GM12878 (cell line): Measurements from ENCODE around the gene DZANK1.
A peak's percentile ranks its signal among the peaks of the same experiment; 100 is the strongest.

Experiments used
- EP300 ChIP-seq, 2 experiments: fragments of 150-350 bp in 1 of 2; IDR thresholded peaks; 2 replicates each; pipeline ENCODE4 v1.6.1; 2011 to 2012; ENCODE audit warnings: low read depth in 2 of 2, low read length in 2 of 2, borderline replicate concordance in 1 of 2, improper control_type of control experiment in 1 of 2, inconsistent platforms in 1 of 2; ENCODE audit not compliant: control insufficient read depth in 1 of 2
- ETV6 ChIP-seq, 2 experiments: fragments of 450-650 bp in 1 of 2; IDR thresholded peaks in 1 of 2; conservative IDR thresholded peaks in 1 of 2; 2 replicates each; pipeline ENCODE4 v1.6.1; 2014; ENCODE audit warnings: antibody characterized with exemption in 1 of 2, borderline replicate concordance in 1 of 2, low read depth in 1 of 2, mild to moderate bottlenecking in 1 of 2, moderate library complexity in 1 of 2
- FOXM1 ChIP-seq: IDR thresholded peaks from 2 replicates; pipeline ENCODE4 v1.6.1; 2012; ENCODE audit warnings: low read depth, mild to moderate bottlenecking, inconsistent platforms, low read length, moderate library complexity
- POLR2A ChIP-seq: IDR thresholded peaks from 2 replicates; pipeline ENCODE4 v1.6.1; 2011; ENCODE audit warnings: low read depth, mild to moderate bottlenecking, low read length
- SP1 ChIP-seq: IDR thresholded peaks from one replicate; pipeline ENCODE4 v1.6.1; 2011; ENCODE audit warnings: low read depth, low read length
- TAF1 ChIP-seq: IDR thresholded peaks from 2 replicates; pipeline ENCODE4 v1.6.1; 2011; ENCODE audit warnings: mild to moderate bottlenecking, low read depth, low read length, borderline replicate concordance
- TF ChIP-seq, protein P1 (sequence below), 3 experiments: IDR thresholded peaks in 2 of 3; conservative IDR thresholded peaks in 1 of 3; 2 replicates each; pipeline ENCODE4 v1.5.1; 2011; ENCODE audit warnings: low read depth in 3 of 3, low read length in 3 of 3, mild to moderate bottlenecking in 3 of 3, control low read depth in 2 of 3, moderate library complexity in 2 of 3, inconsistent platforms in 1 of 3, mixed read lengths in 1 of 3; ENCODE audit not compliant: control insufficient read depth in 2 of 3, insufficient read depth in 1 of 3; ENCODE audit errors: extremely low read depth in 1 of 3

DNA sequence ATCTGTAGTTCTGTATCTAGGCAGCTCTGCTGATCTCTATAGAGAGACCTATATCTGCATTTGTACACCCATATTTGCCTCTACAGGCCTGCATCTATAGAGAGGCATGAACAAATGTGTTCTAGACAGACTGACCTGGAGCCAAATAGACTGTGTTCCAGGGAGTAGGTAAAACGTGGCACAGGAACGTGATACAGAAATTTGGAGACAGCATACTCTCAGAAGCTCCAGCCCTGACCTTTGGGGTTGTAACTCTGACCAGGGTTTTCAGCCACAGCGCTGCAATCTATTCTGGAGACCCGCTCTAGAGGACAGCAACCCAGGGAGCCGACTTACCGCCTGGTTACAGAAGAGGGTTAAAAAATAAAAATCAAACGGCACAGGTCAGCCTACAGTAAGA is 29.2 kb upstream of the DZANK1 start:
- TF ChIP-seq SP1 (peak; percentile 44), ETV6 (conservative IDR thresholded peaks at IDR 0.05 in 1 of 2, IDR thresholded peaks at IDR 0.05 in 1 of 2; ENCODE audit: borderline replicate concordance in 1 of 2, low read depth in 1 of 2) (no peak), POLR2A (no peak), TAF1 (no peak), EP300 (IDR thresholded peaks at IDR 0.05; ENCODE audit: borderline replicate concordance in 1 of 2, control insufficient read depth in 1 of 2, low read depth in 2 of 2, low read length in 2 of 2) (no peak), FOXM1 (no peak)
- TF ChIP-seq, protein P1, sequence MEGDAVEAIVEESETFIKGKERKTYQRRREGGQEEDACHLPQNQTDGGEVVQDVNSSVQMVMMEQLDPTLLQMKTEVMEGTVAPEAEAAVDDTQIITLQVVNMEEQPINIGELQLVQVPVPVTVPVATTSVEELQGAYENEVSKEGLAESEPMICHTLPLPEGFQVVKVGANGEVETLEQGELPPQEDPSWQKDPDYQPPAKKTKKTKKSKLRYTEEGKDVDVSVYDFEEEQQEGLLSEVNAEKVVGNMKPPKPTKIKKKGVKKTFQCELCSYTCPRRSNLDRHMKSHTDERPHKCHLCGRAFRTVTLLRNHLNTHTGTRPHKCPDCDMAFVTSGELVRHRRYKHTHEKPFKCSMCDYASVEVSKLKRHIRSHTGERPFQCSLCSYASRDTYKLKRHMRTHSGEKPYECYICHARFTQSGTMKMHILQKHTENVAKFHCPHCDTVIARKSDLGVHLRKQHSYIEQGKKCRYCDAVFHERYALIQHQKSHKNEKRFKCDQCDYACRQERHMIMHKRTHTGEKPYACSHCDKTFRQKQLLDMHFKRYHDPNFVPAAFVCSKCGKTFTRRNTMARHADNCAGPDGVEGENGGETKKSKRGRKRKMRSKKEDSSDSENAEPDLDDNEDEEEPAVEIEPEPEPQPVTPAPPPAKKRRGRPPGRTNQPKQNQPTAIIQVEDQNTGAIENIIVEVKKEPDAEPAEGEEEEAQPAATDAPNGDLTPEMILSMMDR (IDR thresholded peaks at IDR 0.05 in 2 of 3, conservative IDR thresholded peaks at IDR 0.05 in 1 of 3; ENCODE audit: control insufficient read depth in 2 of 3, extremely low read depth in 1 of 3, insufficient read depth in 1 of 3, low read depth in 3 of 3, low read length in 3 of 3), result no peak
